H1 (cell line): Measurements from ENCODE around the gene CEP97. TPM values are rescaled to one million over a fixed set of nuclear protein-coding genes. Genes with fewer than 3 reads are reported as not detected.

Experiments
- BRCA1 ChIP-seq: IDR thresholded peaks from 2 replicates; pipeline ENCODE4 v1.6.1; 2012; ENCODE audit warnings: low read depth, low read length, improper control_type of control experiment
- CBX8 ChIP-seq: fragments of 300-800, 300-1000 bp; sonication (generic); IDR thresholded peaks from 2 replicates; pipeline ENCODE4 v1.7.1; 2016; ENCODE audit warnings: low read depth, low read length, borderline replicate concordance
- CHD7 ChIP-seq: fragments of 300-600 bp; sonication (generic); IDR thresholded peaks from 2 replicates; pipeline ENCODE4 v1.7.1; 2012; ENCODE audit warnings: low read length, moderate library complexity, mild to moderate bottlenecking, inconsistent platforms; ENCODE audit not compliant: insufficient replicate concordance
- CTCF ChIP-seq, 3 experiments: IDR thresholded peaks; 1 replicate in 2 of 3; 2 replicates in 1 of 3; pipeline versions ENCODE4 v1.5.1 to v1.6.1; 2011; ENCODE audit warnings: low read length in 3 of 3, mild to moderate bottlenecking in 3 of 3, inconsistent platforms in 2 of 3, low read depth in 1 of 3, moderate library complexity in 1 of 3; ENCODE audit not compliant: insufficient read depth in 1 of 3; ENCODE audit errors: control extremely low read depth in 1 of 3
- PHF8 ChIP-seq: fragments of 200-600 bp; sonication (generic); conservative IDR thresholded peaks from 2 replicates; pipeline ENCODE4 v1.7.1; 2012; ENCODE audit warnings: low read depth, mild to moderate bottlenecking, inconsistent platforms, low read length, moderate library complexity
- SUZ12 ChIP-seq: fragments of 200-600 bp; sonication (generic); IDR thresholded peaks from 2 replicates; pipeline ENCODE4 v1.6.1; 2012; ENCODE audit warnings: mild to moderate bottlenecking, inconsistent platforms, low read length, moderate library complexity, mixed read lengths
- YY1 ChIP-seq: IDR thresholded peaks from 2 replicates; pipeline ENCODE4 v1.6.1; 2011; ENCODE audit warnings: low read depth, mild to moderate bottlenecking, low read length
- ZNF274 ChIP-seq: IDR thresholded peaks from 2 replicates; pipeline ENCODE4 v1.7.0; 2012; ENCODE audit warnings: low read length, borderline replicate concordance; ENCODE audit errors: extremely low read depth
- polyA plus RNA-seq, 7 experiments: library from polyadenylated mRNA; depleted of rRNA in 3 of 7; stranded (reverse) in 5 of 7; unstranded in 2 of 7; fragments of >200 nt in 5 of 7; fragments of 200-250 nt in 2 of 7; gene quantifications; 1 replicate in 5 of 7; 2 replicates in 1 of 7; 4 replicates in 1 of 7; pipeline versions ENCODE4 v1.2.1 to v1.2.3, GENCODE V29; 2011 to 2013; ENCODE audit warnings: missing spikeins in 2 of 7, mixed read lengths in 2 of 7
- total RNA-seq: library from RNA; stranded (reverse); fragmentation: NEBNext Ultra II Directional; extraction: Animal tissue kit (Norgen Biotek cat#: 25700); gene quantifications from 2 replicates; pipeline ENCODE4 v1.2.1, GENCODE V29; 2021

CEP97 gene
- total and polyA plus RNA-seq, 2 of the 8 experiments (the other 6 are each of a cell fraction or from before 2014, with no cell fraction given) = 1.6 to 13.2 TPM

GRCh38 chr3:101703169-101703568 is 21.2 kb upstream of the CEP97 start (continued):
- TF ChIP-seq CHD7 (no peak), ZNF274 (no peak), BRCA1 (no peak), YY1 (no peak), SUZ12 (no peak), CTCF (IDR thresholded peaks at IDR 0.05; ENCODE audit: control extremely low read depth in 1 of 3, insufficient read depth in 1 of 3, low read depth in 1 of 3, low read length in 3 of 3) (no peak), PHF8 (no peak), CBX8 (no peak)
